ENCODE results near the gene ATF6.

DNA sequence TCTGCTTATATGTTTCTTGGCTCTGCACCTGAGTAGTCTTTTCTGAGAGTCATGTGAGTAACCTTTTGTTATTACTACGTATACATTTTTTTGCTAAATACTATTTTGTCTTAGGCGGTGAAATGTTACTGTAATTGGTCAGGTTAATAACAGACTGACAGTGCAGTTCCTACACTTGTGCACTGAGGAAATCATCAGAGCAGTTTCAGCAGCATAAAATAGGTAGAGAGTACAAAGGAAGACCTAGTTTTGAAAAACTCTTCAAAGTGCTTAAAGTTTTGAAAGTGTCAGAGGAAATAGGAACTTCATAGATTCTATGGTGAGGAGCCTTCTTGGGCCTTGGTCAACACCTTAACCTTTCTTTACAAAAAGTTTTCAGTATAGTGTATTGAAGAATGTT is 11.1 kb downstream of the ATF6 start:
- TF ChIP-seq, protein P1, sequence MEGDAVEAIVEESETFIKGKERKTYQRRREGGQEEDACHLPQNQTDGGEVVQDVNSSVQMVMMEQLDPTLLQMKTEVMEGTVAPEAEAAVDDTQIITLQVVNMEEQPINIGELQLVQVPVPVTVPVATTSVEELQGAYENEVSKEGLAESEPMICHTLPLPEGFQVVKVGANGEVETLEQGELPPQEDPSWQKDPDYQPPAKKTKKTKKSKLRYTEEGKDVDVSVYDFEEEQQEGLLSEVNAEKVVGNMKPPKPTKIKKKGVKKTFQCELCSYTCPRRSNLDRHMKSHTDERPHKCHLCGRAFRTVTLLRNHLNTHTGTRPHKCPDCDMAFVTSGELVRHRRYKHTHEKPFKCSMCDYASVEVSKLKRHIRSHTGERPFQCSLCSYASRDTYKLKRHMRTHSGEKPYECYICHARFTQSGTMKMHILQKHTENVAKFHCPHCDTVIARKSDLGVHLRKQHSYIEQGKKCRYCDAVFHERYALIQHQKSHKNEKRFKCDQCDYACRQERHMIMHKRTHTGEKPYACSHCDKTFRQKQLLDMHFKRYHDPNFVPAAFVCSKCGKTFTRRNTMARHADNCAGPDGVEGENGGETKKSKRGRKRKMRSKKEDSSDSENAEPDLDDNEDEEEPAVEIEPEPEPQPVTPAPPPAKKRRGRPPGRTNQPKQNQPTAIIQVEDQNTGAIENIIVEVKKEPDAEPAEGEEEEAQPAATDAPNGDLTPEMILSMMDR (IDR thresholded peaks at IDR 0.05) = no peak
- no peak for TF ChIP-seq EZH2 (IDR thresholded peaks at IDR 0.05; ENCODE audit: borderline replicate concordance, insufficient read depth, low read depth, low read length, poor library complexity, severe bottlenecking)
